OCI-LY3 (cell line): ENCODE measurements around the gene DNAJC17.

ENCODE experiments used
- H2AFZ ChIP-seq: fragments of 200-600, 300-600 bp; shearing (Covaris generic); 2 replicates; pipeline ENCODE4 v1.6.0; 2014; ENCODE audit warnings: antibody characterized with exemption, low read depth, low read length
- H3K27ac ChIP-seq: fragments of 200-600, 300-600 bp; sonication (generic); 2 replicates; pipeline ENCODE4 v1.5.1; 2014; ENCODE audit warnings: mild to moderate bottlenecking, low read length, moderate library complexity, mixed read lengths
- H3K27me3 ChIP-seq: fragments of 200-600, 300-600 bp; sonication (generic); 2 replicates; pipeline ENCODE4 v1.6.1; 2014; ENCODE audit warnings: low read depth, low read length, mixed read lengths
- H3K36me3 ChIP-seq: fragments of 200-600, 300-600 bp; sonication (generic); replicated peaks from 2 replicates; pipeline ENCODE3; 2014; ENCODE audit warnings: low read depth, low read length, mixed read lengths
- H3K4me1 ChIP-seq: fragments of 300-600, 200-600 bp; sonication (generic); 2 replicates; pipeline ENCODE4 v1.6.1; 2014; ENCODE audit warnings: low read length, mixed read lengths
- H3K4me2 ChIP-seq: fragments of 200-600, 300-600 bp; sonication (generic); 2 replicates; pipeline ENCODE4 v1.6.1; 2014; ENCODE audit warnings: low read length, mixed read lengths
- H3K4me3 ChIP-seq: fragments of 300-600, 200-600 bp; sonication (generic); 2 replicates; pipeline ENCODE4 v1.5.1; 2014; ENCODE audit warnings: antibody characterized with exemption, mild to moderate bottlenecking, low read length, moderate library complexity
- H3K79me2 ChIP-seq: fragments of 300-600, 200-600 bp; shearing (Covaris generic); 2 replicates; pipeline ENCODE4 v1.6.1; 2014; ENCODE audit warnings: mild to moderate bottlenecking, low read length, mixed read lengths
- H3K9ac ChIP-seq: fragments of 300-600, 200-600 bp; shearing (Covaris generic); 2 replicates; pipeline ENCODE4 v1.6.0; 2014; ENCODE audit warnings: mild to moderate bottlenecking, low read length, moderate library complexity
- H3K9me3 ChIP-seq: fragments of 200-600, 300-600 bp; shearing (Covaris generic); 2 replicates; pipeline ENCODE4 v1.6.1; 2014; ENCODE audit warnings: low read length, mixed read lengths; ENCODE audit not compliant: insufficient read depth
- H4K20me1 ChIP-seq: fragments of 200-600, 300-600 bp; sonication (generic); 2 replicates; pipeline ENCODE4 v1.6.1; 2016; ENCODE audit warnings: low read length, mixed read lengths; ENCODE audit not compliant: insufficient read depth
- EZH2phosphoT487 ChIP-seq: fragments of 200-600 bp; shearing (Covaris generic); IDR thresholded peaks from 2 replicates; pipeline ENCODE4 v1.6.1; 2018; ENCODE audit warnings: antibody characterized with exemption, mixed run types, low read depth
- TF ChIP-seq, protein P1 (sequence below): fragments of 200-600, 300-600 bp; sonication (generic); IDR thresholded peaks from 2 replicates; pipeline ENCODE4 v1.5.1; 2014; ENCODE audit warnings: antibody characterized with exemption, low read length, low read depth

The DNAJC17 gene

GRCh38 chr15:40823572-40824343 is 16.5 kb upstream of the DNAJC17 start:
- Histone ChIP-seq H4K20me1 (no peaks in the 10 kb centered on the region), H3K9ac (no peak overlapping the region), H3K36me3 (no peaks in the 10 kb centered on the region), H3K27ac (no peak overlapping the region), H3K4me1 (no peaks in the 10 kb centered on the region), H3K4me2 (no peak overlapping the region), H2AFZ (no peak overlapping the region), H3K79me2 (no peaks in the 10 kb centered on the region), H3K4me3 (no peak overlapping the region), H3K9me3 (no peaks in the 10 kb centered on the region), H3K27me3 (0 out of 2 replicates have a peak, but pooled peaks cover 5% of the 10 kb centered on the region)
- TF ChIP-seq, protein P1, sequence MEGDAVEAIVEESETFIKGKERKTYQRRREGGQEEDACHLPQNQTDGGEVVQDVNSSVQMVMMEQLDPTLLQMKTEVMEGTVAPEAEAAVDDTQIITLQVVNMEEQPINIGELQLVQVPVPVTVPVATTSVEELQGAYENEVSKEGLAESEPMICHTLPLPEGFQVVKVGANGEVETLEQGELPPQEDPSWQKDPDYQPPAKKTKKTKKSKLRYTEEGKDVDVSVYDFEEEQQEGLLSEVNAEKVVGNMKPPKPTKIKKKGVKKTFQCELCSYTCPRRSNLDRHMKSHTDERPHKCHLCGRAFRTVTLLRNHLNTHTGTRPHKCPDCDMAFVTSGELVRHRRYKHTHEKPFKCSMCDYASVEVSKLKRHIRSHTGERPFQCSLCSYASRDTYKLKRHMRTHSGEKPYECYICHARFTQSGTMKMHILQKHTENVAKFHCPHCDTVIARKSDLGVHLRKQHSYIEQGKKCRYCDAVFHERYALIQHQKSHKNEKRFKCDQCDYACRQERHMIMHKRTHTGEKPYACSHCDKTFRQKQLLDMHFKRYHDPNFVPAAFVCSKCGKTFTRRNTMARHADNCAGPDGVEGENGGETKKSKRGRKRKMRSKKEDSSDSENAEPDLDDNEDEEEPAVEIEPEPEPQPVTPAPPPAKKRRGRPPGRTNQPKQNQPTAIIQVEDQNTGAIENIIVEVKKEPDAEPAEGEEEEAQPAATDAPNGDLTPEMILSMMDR, result no peak
- no peak for TF ChIP-seq EZH2phosphoT487

GRCh38 chr15:40821195-40821594 is 13.9 kb upstream of the DNAJC17 start:
- Histone ChIP-seq H3K4me2 (no peak overlapping the region), H3K79me2 (no peaks in the 10 kb centered on the region), H3K4me3 (no peak overlapping the region), H3K27ac (no peak overlapping the region), H2AFZ (no peak overlapping the region), H4K20me1 (no peaks in the 10 kb centered on the region), H3K27me3 (0 out of 2 replicates have a peak, but pooled peaks cover 3% of the 10 kb centered on the region), H3K4me1 (no peaks in the 10 kb centered on the region), H3K36me3 (no peaks in the 10 kb centered on the region), H3K9me3 (no peaks in the 10 kb centered on the region), H3K9ac (no peak overlapping the region)
- TF ChIP-seq, protein P1, result no peak
- TF ChIP-seq EZH2phosphoT487, result no peak

DNA sequence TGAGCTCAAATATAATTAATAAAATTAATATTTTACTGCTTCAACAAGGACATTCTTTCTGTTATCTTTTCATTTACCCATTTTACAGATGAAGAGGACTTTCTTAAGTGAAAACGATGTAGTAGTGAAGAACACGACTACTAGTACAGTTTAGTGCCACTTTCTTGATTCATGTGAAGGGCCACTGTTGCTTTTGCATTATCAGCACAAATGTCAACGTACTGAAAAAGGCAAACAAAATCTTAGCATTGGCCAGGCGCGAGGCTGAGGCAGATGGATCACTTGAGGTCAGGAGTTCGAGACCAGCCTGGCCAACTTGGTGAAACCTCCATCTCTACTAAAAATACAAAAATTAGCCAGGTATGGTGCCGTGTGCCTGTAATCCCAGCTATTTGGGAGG is 11.8 kb upstream of the DNAJC17 start:
- Histone ChIP-seq H3K27ac (no peak overlapping the region), H3K36me3 (no peaks in the 10 kb centered on the region), H3K4me1 (no peaks in the 10 kb centered on the region), H4K20me1 (no peaks in the 10 kb centered on the region), H2AFZ (no peak overlapping the region), H3K27me3 (no peaks in the 10 kb centered on the region), H3K9me3 (no peaks in the 10 kb centered on the region), H3K4me2 (no peak overlapping the region), H3K9ac (no peak overlapping the region), H3K4me3 (no peak overlapping the region), H3K79me2 (no peaks in the 10 kb centered on the region)
- no peak for TF ChIP-seq EZH2phosphoT487
- TF ChIP-seq, protein P1, result no peak

DNA sequence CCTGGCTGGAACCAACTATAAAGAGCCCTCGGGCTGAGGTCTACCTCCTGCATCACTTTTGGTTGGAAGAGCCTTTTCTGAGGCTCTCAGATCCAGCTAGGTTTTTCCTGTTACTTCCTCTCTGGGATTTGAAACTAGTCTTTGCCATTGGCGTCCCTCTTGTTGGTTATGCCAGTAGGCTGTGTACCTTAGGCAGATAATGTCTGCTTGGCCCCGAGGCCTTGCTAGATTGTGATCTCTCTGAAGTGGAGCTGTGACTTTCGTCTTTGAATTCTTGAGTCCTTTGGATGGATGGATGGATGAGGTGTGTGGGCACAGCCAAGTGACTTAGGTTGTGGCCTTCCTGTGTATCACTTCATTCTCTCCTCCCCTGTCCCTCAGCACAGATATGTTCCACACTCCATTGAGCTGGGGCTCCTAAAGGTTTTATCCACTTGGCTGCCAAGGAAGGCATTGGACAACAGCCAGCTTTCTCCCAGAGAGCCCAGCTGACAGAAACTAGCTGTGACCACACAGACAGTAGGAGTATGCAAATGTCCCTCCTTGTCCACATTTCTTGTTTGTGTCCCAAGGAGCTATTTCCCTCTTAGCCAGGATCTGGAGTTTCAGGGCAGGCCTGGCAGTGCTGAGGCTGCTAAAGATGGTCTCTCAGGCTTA is 7.9 kb upstream of the DNAJC17 start:
- Histone ChIP-seq H3K9me3 (no peaks in the 10 kb centered on the region), H3K9ac (no peak overlapping the region), H3K4me1 (no peaks in the 10 kb centered on the region), H3K36me3 (no peaks in the 10 kb centered on the region), H3K27me3 (no peaks in the 10 kb centered on the region), H3K27ac (no peak overlapping the region), H4K20me1 (no peaks in the 10 kb centered on the region), H3K4me2 (no peak overlapping the region), H2AFZ (no peak overlapping the region), H3K79me2 (no peaks in the 10 kb centered on the region), H3K4me3 (no peak overlapping the region)
- TF ChIP-seq EZH2phosphoT487, result no peak
- TF ChIP-seq, protein P1, result no peak
